Activated T-cell treated with anti-CD3 and anti-CD28 coated beads for 4 hours (primary cell): ENCODE data around the gene ZDHHC17.
A peak's percentile ranks its signal among the peaks of the same experiment; 100 is the strongest.

ENCODE experiments used
- DNase-seq: peaks from one replicate; pipeline ENCODE4 v3.0.0-alpha.2; 2020

The ZDHHC17 gene

DNA sequence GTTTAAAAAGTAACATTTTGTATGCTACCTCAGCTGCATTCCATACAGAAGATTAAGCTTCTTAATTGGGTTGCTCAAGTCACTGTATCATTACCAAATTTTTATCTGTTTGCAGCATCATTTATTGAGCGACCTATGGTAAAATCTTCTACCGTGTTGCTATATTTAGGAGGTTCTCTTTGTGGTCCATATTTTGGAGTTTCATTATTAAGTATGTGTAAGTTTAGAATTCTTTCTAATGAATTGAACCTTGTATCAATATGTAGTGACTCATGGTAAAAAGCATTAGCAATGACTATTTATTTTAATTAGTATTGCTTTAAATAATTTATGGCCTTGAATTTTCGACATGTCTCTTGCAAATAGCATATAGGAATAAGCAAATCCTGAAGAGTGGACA is 72.7 kb downstream of the ZDHHC17 start:
- no peak for DNase-seq

DNA sequence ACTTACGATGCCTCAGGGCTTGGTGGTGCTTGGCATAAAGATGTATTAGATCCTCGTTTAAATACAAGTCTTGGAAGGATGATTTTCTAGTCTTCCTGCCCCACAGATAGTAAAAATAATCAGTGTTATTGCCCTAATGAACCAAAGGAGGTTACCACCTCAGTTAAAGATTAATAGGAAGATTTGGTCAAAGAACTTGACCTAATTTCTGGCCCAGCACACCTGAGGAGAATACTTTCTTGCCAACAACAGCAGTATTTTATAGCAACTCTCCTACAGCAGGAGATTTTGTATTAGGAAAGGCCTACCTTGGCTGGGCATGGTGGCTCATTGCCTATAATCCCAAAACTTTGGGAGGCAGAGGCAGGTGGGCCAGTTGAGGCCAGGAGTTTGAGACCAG is 83.3 kb downstream of the ZDHHC17 start:
- no peak for DNase-seq

DNA sequence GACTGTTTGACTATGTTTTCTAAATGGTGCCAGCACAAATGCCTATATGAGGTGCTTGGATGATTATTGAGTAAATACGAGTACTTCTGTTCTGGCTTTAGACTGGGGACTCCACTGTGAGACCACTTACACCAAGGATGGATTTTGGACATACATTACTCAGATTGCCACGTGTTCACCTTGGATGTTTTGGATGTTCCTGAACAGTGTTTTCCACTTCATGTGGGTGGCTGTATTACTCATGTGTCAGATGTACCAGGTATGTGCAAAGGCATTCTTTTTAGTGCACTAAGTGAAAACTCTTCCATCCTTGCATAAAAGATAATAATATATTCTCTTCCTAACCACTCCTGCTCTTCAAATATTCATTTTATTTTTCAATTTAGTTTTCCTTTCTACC is 84.2 kb downstream of the ZDHHC17 start:
- no peak for DNase-seq

DNA sequence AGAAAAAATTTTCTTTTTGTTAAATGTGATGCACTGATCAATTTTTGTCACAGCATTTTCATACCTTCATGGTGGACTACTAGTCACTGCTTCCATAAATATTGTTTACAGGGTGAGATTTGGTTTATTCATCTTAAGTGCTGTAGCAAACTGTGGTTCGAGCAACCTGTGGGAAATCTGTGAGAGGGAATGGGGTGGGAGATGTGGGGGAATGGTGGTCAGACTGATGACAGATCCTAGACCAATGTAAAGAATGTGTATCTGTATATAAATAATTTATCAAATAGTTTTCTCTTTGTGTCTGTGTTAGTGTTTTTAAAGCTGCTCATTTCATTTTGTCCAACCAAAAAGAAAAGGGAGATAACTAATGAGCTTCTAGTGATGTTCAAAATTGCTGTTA is 88.2 kb downstream of the ZDHHC17 start:
- no peak for DNase-seq

DNA sequence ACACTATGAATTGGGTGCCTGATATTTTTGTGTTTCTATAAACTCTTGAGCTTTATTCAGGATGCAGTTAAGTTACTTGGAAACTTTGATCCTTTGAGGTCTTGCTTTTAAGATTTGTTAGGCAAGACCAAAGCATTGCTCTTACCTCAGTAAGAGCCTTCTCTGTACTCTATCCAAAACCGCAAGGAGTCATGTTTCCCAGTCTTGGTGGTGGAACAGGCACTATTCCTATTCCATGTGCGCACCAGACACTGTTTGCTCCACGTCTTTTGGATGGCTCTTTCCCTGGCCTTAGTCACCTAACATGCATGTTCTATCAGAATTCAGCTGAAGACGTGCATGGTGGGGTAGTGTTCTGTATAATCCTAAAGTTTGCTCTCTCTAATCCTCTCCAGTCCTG is 91.4 kb downstream of the ZDHHC17 start:
- DNase-seq, result no peak

DNA sequence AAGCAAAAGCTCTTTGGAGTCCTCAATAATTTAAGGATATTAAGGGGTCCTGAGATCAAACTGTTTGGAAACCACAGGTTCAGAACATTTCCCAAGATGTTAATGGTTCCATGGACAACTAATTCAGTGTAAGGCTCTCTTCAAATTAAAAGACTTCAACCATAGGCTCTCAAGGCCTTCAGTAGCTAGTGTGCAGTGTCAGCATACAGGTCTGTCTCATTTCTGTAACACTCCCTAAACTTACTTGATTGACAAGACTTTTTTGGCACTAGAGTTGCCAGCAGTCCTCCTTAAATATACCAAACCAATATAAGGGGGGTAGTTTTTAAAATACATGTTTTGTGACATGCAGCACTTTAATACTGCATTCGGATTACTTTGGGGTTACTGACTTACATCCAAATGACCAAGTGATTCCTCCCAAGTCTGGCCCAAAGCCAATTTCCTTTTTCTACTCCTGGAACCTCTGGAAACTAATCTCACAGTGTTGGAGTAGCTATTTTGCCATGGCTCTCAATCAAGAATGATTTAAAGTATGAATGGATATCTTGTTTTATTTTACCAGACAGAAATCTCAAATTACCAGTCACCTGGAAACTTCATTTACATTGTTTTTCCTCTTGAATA is 92.2 kb downstream of the ZDHHC17 start:
- DNase-seq, result no peak

DNA sequence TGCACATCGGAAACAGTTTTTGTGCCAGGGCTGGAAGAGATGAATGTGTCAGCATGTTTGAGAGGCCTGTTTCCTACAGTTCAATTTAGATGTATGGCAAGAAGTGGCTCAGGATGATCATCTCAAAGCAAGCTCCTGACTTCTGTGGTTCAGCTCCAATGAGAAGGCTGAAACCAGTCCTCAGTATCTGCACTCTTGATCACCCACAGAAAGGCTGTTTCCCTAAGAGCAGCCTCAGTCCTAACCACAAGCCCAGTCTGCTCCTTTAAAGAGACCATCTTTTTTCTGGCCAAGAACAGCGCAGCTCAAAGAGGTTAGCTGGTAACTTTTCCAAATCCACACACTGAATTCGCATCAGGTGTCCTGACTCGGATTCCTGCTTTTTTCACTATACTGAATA is 95.7 kb downstream of the ZDHHC17 start:
- DNase-seq, result no peak

DNA sequence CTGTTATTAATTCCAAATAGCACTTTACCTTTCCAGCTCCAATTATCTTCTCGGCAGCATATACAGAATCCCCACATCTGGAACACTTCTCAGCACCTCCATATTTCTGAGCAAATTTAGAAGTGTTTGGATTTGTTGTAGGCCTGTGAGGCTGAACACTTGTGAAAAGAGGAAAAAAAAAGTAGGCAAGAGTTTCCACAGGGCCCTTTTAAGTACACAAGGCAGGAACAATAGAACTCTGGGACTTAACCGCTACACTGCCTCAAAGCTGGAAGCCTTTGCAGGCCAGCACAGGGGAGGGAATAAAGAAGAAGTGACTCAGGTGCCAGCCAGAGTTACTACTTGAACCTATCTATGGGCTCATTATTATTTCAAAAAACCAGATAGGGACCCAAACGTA is 96.3 kb downstream of the ZDHHC17 start:
- no peak for DNase-seq

DNA sequence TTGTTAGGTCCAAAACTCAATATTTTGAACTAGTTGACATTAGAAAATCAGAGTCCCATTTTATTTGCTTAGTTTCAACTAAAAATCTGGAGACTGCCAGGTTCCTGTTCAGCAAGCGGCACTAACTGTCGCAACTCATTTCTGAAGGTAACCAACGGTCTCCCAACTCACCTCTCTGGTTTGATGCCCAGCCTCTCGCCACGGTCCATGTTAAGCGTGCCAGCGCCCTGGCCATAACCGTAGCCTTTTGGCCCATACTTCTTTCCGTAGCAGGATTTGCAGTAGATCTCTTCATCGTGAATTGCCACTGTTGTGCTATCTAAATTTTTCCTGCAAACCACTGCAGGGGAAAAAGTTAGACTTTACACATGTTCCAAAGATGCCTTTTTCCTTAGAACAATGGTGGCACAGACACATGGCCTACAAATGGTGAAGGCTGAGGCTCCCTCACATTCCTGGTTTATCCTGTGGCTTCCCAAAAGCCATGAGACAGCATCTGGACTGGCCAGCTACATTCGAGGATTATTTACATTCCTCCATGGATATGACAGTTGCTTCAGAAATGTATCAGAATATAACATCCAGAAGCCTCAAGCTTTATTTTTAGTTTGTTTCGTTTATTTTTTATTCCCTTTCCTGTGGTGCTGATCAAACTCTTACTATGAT is 99.2 kb downstream of the ZDHHC17 start:
- DNase-seq, result no peak

DNA sequence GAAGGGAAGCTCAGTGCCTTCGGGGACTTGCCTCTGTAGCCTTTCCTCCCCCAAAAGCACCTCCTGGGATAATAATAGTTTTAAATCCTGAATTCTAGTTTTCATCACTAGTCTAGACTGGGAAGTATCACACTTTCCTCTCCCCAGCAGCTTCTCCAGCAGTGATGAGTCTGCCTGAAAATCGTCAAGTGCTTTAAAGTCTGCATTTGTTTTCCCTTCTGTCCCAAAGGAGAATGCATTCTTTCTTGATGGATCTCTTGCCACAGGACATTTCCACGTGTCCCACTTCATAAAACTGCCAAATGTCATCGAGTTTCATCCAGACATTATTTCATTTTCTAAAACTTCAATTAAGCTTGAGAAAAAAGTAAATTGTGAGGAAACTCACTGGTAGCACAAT is 99.9 kb downstream of the ZDHHC17 start:
- DNase-seq, result no peak

DNA sequence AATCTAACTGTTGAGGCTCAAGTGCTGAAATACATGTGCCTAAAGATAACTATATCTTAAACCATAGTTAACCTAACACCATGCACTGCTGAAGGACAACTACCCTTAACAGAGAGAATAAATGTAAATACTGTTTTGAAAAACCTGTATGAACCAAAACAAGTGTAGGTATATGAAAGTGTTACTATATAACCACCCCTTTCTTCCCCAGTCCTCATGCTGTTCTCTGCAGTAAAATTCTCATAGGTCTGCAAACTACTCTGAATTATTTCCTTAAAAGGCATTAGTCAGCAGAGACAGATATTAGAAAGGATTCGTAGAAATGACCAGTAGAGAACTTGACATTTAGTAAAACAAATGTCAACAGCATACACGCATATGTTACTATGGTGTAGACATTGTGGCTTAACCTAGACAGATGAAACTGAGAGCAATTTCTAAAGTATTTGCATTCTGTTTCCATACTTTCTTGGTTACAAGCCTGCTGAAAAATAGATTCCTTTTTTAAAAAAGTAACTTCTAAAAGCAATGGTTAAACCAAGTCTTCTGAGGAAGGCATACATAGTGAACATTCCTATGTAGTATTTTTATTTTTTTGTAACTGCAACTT is 101.0 kb downstream of the ZDHHC17 start:
- DNase-seq, result no peak

DNA sequence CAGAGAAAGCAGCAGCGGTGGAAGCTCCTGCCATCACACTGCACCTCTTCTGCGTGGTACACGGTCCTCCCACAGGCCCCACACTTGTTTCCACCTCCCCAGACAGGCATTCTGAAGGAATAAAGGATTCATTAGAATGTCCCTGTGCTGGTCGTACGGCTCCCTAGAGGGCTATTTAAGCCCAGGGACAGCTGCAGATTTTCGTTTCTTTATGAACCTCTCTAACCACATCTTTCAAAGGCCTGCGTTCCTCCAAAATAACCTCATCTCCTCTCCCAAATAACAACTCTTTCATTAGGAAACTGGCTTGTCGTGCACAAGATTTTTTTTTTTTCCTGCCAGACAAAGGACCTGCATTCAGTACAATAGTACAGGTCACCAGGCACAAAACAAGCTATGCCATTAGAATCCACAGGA is 102.2 kb downstream of the ZDHHC17 start:
- no peak for DNase-seq

DNA sequence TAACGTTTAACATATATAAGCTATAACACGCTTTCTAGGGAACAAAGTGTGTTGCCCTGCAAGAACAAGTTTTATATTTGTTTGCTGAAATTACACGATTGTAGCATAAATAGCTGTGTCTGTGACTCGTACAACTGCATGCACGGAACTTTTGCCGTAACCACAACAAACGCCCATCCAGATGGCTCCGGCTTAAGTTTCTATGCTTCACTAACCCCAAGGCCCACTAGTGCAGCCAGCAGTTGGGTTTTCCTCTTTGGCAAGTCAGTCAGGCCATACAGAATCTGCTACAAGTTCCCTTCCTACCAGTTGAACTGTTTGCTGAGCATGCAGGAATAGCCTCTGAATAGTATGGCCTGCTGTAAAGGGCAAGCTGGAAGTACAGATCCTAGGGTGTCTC is 102.8 kb downstream of the ZDHHC17 start:
- DNase-seq, result no peak

DNA sequence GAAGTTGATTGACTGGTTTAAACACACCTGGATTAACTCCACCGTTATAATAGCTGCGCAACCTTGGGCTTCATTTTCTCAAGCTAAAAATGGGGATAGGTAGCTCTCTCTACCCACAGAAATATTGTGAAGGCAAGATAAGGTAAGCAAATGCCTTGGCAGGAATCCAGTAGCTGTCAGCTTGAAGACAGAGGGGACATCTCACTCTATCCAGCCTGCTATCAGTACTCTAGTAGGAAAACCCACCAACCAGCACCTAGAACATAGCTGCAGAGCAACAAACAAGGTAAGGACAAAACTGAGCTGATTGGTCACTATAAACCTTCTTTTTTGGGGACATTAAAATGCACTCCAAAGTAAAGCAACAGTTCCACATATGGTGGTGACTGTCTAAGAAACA is 107.2 kb downstream of the ZDHHC17 start:
- no peak for DNase-seq

DNA sequence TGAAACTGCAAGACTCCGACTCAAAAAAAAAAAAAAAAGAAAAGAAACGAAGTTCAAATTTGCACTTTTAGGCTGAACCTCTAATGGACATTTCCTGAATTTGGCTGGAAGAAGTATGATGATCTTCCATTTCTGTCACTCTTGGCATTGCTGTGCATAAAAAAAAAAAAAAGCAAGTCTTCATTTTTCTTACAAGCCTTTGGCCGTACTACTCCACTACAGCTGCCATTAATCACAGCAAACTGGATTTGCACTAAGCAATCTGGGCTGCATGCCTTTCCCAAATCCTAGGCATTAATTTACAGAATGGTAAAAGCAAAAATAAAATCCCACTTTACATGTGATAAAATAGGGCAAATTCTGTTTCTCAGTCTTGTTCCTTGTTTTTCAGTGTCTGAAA is 107.8 kb downstream of the ZDHHC17 start:
- no peak for DNase-seq

DNA sequence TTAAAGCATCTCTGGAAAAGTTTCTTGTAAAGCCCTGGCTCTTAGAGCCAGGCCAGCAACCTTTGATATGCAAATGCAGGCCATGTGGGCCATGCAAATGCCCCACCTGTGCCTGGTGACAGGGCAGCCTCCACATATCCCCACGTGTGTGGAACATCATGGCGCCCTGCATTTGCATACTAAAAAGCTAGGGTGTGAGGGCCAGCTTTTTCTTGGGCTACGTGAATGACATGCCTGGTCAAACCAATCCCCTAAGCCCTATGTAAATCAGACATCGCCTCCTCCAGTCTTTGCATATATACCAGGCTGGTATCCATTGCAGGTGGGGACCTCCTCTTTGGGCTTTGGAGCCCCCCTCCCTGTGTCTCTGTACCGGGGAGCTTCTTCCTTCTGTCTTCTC is 108.5 kb downstream of the ZDHHC17 start:
- DNase-seq, result no peak

DNA sequence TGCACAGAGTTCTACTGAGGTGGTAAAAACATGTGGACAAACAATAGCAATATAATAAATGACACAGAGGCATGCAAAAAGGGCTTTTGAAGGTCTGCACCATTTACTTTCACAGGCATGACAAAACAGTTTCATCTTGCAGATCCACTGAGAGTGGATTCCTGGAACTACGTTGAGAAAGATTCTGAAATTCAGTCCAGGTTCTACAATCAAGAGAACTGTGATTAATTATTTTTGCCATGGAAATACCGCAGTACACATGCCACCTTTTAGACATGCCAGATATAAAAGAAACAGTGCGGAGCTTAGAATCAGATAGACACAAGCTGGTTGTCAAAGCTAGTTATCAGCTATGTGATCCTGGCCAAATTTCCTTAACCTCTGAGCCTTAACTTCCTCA is 110.1 kb downstream of the ZDHHC17 start:
- DNase-seq, result no peak

DNA sequence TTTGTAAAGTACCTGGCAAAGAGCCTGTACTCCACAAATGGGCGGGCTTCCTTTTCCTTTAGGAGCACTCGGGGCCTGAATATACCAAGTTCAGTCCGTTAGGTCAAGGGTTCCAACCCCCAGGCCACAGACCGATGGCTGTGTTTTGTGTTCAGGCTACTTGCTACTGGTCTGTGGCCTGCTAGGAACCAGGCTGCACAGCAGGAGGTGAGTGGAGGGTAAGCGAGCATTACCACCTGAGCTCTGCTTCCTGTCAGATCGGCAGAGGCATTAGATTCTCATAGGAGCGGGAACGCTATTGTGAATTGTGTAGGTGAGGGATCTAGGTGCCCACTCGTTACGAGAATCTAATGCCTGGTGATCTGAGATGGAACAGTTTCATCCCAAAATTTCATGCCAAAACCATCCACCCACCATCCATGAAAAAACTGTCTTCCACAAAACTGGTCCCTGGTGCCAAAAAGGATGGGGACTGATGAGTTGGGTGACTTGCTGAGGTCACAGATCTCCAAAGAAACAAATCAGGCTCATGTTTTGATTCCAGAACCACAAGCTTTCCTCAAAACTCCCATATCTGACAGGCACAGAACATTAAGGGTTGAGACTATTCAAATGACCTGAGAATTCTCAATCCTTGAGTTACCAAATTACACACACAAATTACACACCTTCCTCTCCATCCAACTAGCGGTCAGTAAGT is 110.7 kb downstream of the ZDHHC17 start:
- DNase-seq, result no peak

DNA sequence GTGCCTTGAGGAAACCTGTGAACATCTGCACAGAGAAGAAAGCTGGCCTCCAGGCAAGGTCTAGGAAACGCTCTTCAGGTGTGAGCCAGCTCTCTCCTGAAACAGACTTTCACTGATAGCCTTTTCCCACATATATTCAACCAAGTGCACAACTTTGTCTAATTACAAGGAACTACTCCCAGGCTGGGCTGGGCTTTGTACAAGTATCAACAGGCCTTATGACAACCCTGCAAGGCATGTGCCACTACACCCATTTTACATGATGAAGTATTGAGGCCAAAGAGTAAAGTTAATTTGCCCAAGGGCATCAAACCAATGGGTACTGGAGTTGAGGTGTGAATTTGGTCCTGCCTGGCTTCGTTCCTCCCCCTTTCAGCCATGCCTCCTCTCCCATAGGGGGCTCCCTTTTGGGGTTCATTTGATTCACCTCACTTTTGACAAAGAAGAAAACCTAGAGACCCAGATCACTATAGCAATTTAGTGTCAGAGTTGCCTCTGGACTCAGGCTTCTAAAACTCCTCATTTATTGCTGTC is 112.8 kb downstream of the ZDHHC17 start:
- no peak for DNase-seq

DNA sequence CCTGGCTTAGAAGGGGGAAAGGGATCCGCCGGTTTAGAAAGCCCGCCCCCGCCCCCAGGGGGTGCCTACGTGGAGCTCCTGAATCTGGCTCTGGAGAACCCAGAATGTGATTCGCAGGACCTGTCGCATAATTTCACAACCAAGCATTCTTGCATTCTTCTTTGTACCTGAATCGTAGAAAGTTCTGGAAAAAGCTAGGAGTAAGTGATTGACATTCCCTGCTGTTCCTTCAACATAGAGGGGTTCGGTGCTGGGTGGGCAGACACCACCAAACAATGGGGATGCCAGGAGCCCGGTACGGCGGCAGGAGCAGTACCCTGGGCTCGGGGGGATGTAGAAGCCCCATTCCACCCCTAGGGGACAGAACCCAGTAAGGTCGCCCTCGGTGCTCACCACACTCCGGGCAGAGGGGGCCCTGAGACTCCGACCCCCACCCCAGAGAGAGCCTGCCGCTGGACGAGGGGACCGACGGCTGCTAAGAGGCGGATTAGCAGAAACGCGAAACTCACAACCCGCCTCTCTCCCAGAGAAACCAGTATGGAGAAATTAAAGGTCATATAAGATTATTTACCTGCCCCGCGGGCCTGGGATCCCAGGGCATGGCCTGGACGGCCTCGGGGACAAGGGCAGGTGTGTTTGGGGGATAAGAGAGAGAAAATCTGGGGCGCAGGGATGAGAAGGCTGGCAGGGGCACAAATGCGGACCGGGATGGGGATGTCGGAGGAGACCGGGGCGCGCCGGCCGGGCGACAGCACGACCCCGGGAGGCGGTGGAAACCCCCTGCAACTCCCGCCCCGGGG is 114.4 kb downstream of the ZDHHC17 start:
- DNase-seq, result no peak

DNA sequence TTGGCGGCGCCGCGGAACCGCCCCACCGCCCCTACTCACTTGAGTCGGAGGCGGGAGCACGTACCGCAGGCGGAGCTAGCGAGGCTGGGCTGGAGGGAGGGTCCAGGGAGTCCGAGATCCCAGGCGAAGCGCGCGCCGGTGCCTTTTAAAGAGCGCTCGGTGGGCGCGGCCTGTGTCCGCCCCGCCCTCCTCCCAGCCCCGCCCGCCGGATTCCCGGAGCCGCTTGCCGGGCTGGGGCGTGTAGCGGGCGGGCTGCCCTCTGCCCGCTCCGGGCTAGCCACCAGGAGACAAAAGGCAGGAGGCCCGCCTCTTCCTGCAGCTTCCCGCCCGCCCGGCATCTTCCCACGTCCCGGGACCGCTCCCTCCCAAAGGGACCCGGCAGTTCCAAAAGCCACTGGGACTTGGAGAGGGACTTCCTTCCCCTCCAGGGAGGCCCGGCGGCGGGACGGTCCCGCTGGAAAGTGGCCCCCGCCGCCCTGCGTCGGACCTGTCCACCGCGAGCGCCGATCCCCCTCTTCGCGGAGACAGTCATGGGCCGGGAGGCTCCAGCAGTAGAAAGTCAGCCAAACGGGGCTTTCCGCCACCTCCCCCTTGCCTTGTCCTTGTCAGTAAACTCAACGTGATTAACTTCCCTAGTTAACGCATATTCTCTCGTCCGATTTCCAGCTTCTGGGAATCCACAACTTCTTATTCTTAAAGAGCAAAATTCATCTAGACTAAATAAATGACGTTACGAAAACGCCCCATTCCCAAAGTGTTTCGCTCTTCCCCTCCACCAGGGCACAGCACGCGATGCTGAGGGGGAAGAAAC is 115.2 kb downstream of the ZDHHC17 start, which contains the start of gene CSRP2:
CSRP2 (minus strand) TSS at position 121 of the 811 bp plus-strand sequence. CDS start 12,759 bp downstream, outside the sequence.
- DNase-seq, result peak; percentile 31
